ENCODE measurements around the gene CHRND. TPM values are rescaled to one million over a fixed set of nuclear protein-coding genes. Genes with fewer than 3 reads are reported as not detected.
A peak's percentile ranks its signal among the peaks of the same experiment; 100 is the strongest.

Gene CHRND
- 91.0 and 92.4 TPM in 2 replicates for total RNA-seq (2014; rRNA removed; shearing (Covaris generic))

DNA sequence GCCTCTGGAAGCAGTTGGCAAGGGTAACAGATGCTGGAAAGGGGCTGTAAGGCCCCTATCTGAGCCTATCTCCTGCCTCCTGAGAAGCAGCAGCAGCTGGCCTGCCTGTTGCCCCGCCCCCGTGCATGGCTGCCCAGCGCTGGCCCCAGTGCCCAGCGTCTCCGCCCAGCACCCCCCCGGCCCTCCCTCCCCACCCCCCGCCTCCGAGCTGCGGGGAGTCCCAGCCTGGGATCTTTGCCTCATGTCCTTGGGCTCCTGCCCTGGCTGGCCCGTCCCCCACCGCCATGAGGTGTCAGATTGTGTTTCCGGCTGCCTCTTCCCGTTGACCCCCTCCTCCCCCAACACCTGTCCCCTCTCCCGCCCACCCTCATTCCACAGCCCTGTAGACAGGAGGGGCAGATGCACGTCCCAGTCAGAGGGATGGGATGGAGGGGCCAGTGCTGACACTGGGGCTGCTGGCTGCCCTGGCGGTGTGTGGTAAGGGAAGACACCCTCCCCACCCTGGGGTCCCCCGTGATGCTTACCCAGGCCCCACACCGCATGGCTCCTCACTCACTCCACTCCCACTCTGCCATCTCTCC lies at the start of gene CHRND:
TSS of gene CHRND (plus strand) at position 370 of the 581 bp plus-strand sequence. CDS start at position 426, 56 bp downstream.
- H3K36me3 ChIP-seq, result no peaks in the 10 kb centered on the region
- H3K27ac ChIP-seq, result peak within 1 kb of the TSS; percentile 97
- H3K4me1 ChIP-seq, result peaks cover 13% of the 10 kb centered on the region
- peak within 1 kb of the TSS; percentile 87 for H3K4me3 ChIP-seq
- DNase-seq, result peak; percentile 99
- H3K27me3 ChIP-seq, result peaks cover 8% of the 10 kb centered on the region; the same call in 1 of the 2 replicates
- H3K9me3 ChIP-seq (replicated peaks), result no peaks in the 10 kb centered on the region

DNA sequence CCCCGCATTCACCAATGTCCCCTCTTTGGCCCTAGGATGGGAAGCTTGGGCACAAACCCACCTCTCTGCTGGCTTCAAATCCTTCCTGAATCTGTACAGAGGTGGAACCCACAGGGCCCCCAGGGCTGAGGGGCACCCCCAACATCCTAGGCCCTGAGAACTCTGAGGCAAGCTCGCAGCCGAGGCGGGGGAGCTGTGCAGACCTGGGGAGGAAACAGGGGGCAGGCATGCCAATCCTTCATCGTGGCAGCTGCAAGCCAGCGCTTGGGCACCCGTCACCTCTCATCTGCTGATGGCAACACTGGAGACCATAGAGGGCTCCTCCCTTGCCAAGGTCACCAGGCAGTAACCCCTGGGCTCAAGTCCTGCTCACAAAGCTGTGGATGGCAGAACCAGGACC lies 49.2 kb upstream of the CHRND start:
- peaks cover 32% of the 10 kb centered on the region for H3K27me3 ChIP-seq
- no peak for DNase-seq
- H3K27ac ChIP-seq, result no peak overlapping the region
- H3K4me3 ChIP-seq, result no peak overlapping the region
- peaks cover 10% of the 10 kb centered on the region; the same call in 1 of the 2 replicates for H3K9me3 ChIP-seq (replicated peaks)
- H3K4me1 ChIP-seq, result peaks cover 12% of the 10 kb centered on the region
- H3K36me3 ChIP-seq, result no peaks in the 10 kb centered on the region

DNA sequence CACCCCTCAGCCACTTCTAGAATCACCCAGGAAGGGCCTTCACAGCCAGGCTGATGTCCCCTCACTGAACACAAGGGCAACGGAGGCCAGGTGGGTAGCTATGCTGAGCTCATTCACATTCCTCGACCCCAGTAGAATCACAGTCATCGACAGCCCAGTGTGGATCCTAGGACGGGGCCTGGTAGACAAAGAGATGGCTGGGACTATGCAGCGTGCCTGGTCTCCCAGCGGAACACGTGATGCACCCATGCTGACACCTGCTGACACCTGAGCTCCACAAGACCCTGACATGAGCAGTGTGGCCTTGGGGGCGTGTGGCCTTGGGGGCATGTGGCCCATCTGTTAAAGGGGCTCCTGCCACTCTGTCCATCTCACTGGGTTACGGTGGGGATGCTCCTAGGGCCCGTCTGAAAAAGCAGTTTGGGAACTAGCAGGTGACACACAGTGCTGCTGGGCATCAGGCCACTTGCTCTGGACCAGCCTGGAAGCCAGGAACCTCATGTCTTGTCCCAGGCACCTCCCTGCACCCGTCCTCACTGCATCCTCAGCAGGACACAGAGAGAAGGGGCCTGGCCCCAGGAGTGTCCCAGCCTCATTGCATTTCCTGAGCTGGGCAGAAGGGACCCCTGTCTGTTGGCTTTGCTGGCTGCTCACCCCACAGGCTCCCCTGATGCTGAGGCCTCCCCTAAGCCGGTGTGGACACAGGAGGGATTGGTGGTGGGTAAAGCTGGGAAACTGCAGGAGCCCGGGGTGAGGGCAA lies 48.0 kb upstream of the CHRND start:
- Histone ChIP-seq H3K36me3 (no peaks in the 10 kb centered on the region), H3K27me3 (peaks cover 32% of the 10 kb centered on the region), H3K9me3 (replicated peaks) (no peaks in the 10 kb centered on the region), H3K27ac (no peak overlapping the region), H3K4me3 (no peak overlapping the region), H3K4me1 (peaks cover 11% of the 10 kb centered on the region)
- no peak for DNase-seq

DNA sequence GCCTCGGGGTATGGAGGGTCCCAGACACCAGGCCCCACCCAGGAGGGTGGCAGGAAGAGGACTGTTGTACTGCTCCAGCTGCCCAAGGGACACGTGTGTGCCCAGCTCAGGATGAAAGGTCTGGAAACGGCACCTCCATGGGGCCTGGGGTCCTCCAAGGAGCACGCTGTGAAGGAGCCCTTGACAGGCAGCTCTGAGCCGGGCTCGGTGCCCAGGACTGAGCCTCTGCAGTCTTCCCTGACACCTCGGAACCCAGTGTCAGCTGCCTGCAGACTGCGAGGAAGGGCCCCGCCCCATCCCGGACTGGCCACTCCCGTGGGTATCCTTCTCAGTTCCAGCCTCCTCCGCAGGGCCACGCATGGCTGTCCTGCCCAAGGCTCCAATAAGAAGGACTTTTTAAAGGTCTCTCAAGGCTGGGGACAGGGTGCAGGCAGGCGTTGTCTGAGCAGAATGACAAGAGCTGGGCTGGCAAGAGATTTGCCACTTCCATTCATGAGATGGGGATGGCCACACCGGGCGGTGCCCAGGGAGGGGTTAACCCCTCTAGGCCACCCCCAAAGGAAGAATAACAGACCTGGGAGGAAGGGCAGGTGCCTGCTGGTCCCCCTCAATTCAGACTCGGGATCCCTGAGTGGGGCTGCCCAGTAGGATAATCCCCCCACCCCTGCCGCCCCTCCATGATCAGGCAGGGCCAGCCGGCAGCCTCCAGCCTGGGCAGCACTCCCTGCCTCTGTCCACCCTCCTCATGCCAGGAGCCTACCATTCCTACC lies 47.2 kb upstream of the CHRND start:
- H3K27ac ChIP-seq, result no peak overlapping the region
- no peaks in the 10 kb centered on the region for H3K9me3 ChIP-seq (replicated peaks)
- H3K36me3 ChIP-seq, result no peaks in the 10 kb centered on the region
- H3K27me3 ChIP-seq, result peaks cover 32% of the 10 kb centered on the region
- peaks cover 2% of the 10 kb centered on the region; the same call in 1 of the 2 replicates for H3K4me1 ChIP-seq
- H3K4me3 ChIP-seq, result no peak overlapping the region
- DNase-seq, result no peak

DNA sequence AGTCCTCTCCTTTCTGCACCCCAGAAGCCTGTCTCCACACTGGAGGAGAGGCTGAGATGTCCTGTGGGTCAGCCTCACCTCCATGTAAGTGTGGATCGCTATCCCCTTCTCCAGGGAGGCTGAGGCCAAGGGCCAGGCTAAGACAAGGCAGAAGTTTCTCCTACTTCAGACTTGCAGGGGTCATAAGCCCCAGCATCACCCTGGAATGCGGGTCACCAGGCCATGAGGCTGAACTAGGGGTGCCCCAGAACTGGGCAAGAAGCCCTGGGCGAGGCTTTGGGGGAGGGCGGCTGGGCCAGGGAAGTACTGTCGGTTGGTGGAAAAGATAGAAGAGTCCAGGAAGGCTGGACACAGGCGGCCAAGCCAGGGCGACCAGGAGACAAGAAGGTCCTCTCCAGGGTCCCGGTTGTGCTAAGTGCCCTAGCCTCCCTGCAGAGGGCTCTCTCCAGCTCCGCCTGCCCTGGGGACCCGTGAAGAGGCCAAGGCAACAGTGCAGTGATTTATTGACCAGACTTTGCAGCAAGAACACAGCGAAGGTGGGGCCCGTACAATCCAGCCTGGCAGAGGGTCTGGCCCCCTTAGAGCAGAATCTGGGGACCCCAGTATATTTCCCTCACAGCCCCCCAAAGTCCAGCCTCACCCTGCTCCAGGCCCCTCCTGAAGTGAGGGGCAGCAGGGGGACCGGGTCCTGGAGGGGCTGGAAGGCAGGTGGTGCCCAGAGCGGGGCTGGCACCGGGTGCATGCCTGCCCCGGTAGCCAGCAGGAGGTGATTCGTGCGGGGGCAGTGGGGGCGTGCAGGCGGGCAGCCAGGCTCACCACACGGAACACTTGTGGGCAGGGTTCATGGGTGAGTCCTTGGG lies 46.4 kb upstream of the CHRND start:
- H3K36me3 ChIP-seq, result no peaks in the 10 kb centered on the region
- H3K27ac ChIP-seq, result no peak overlapping the region
- H3K4me3 ChIP-seq, result no peak overlapping the region
- no peaks in the 10 kb centered on the region for H3K4me1 ChIP-seq
- no peak for DNase-seq
- H3K27me3 ChIP-seq, result peaks cover 32% of the 10 kb centered on the region
- H3K9me3 ChIP-seq (replicated peaks), result no peaks in the 10 kb centered on the region

DNA sequence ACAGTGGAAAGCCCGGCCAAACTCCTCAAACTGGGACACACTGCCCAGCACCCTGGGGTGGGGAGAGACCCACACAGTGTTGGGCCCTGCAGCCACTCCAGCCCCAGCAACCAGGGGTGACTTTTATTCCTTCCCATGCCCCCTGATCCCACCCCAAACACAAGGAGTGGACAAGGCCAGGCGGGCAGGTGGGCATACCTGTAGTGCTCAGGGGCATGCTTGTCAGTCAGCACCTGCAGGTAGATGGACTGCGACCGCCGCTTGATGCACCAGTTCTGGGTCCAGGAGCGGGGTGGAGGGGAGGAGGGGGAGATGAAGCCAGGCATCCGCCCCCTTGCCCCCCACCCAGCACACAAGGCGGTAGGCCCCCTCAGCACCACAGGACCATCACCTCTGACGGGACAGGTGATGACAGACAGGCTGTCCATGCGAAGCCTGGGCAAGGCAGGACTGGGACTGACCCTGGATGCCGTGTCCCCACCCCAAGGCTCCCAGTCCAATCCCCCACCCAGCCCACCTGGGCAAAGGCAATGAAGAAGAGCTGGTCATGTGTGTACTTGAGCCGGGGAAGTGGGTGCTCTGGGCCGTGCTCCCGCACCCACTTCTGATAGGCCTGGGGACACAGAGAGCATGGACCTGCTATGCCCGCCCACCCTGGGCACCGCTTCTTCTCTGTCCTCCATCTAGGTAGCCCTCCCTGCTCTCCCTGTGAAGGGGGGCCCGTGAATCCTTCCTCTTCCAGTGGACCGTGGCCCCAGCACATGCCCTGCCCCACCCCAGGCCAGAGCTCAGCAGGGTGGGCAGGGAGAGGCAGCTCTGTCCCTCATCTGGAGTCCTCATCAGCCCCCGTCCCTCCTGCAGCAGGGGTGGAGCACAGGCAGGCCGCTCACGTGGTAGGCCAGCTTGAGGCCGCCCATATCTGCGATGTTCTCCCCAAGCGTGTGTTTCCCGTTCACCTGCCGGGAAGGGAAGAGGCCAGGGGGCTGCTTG lies 45.5 kb upstream of the CHRND start:
- Histone ChIP-seq H3K27ac (no peak overlapping the region), H3K4me1 (no peaks in the 10 kb centered on the region), H3K27me3 (peaks cover 24% of the 10 kb centered on the region), H3K4me3 (no peak overlapping the region), H3K9me3 (replicated peaks) (no peaks in the 10 kb centered on the region), H3K36me3 (no peaks in the 10 kb centered on the region)
- DNase-seq, result no peak

DNA sequence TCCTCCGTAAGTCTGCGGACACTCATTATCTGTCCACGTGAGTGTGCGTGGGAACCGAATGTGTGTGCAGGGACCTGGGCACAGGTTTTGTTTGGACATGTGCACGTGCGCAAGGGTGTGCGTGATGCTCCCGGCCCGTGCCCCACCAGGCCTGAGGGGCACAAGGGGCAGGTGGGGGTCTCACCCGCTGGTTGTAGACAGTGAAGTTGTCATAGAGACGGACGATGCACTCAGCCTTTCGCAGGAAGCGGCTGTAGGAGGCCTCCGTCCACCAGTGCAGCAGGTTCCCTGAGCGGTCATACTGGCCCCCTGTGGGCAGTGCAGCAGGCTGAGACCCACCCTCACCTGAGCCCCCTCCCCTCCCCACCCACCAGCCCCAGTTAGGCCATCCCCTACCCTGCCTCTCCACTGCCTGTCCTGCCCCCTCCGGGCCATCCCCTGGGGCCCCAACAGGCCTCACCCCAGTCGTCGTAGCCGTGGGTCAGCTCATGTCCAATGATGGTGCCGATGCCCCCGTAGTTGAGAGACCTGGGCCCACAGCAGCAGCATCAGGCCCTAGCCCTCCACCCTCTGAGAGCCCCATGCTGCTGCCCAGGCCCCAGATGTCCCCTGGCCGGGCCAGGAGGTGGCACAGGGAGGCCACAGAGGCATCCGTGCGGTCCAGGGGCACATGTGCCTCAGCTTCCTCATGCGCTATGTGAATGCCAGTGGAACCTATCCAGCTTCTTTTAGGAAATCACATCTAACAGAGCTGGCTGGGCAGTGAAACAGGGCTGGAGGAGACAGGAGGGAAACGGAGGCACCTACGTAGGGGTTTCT lies 44.4 kb upstream of the CHRND start:
- Histone ChIP-seq H3K27me3 (peaks cover 22% of the 10 kb centered on the region), H3K4me3 (no peak overlapping the region), H3K36me3 (no peaks in the 10 kb centered on the region), H3K9me3 (replicated peaks) (no peaks in the 10 kb centered on the region), H3K27ac (no peak overlapping the region), H3K4me1 (no peaks in the 10 kb centered on the region)
- DNase-seq, result no peak

DNA sequence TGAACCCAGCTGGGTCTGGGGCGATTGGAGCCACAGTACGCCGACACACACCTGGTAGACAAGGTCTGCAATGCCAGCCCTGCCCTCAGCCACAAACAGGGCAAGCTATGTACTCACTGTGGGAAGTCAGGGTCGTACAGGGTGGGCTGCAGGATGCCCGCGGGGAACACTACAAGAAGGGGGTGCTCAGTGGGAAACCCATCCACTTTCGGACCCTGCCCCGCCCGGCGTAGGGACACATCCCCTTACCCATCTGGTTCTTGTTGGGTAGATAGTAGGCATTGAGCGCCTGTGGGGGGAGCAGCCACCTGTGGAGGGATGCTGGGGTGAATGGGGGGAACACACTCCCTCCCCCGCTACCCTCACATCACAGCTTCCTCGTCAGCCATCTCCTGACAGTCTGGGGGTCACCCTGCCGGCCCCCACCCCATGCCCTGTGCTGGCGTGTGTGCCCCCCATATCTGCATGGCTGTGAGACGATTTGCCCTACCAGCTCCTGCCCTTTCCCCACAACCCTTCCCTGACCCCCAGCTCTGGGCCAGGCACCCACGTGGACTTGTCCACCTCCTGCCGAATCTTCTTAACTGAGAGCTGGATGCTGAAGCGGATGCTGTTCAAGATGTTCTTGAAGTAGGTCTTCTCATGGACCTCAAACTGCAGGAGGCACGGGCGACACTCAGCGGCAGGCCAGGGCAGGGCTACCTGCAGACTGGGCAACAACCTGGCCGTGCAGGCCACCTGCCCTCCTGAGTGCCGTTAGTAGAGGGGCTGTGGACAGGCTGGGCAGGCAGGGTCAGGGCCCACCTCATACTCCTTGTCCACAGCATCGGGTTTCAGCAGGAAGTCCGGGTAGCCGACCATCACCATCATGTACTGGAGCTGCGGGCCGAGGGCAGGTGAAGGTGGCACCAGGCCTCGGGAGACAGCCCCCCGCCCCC lies 43.4 kb upstream of the CHRND start:
- Histone ChIP-seq H3K4me1 (no peaks in the 10 kb centered on the region), H3K27me3 (peaks cover 18% of the 10 kb centered on the region), H3K36me3 (no peaks in the 10 kb centered on the region), H3K9me3 (replicated peaks) (no peaks in the 10 kb centered on the region), H3K4me3 (no peak overlapping the region), H3K27ac (no peak overlapping the region)
- DNase-seq, result no peak

DNA sequence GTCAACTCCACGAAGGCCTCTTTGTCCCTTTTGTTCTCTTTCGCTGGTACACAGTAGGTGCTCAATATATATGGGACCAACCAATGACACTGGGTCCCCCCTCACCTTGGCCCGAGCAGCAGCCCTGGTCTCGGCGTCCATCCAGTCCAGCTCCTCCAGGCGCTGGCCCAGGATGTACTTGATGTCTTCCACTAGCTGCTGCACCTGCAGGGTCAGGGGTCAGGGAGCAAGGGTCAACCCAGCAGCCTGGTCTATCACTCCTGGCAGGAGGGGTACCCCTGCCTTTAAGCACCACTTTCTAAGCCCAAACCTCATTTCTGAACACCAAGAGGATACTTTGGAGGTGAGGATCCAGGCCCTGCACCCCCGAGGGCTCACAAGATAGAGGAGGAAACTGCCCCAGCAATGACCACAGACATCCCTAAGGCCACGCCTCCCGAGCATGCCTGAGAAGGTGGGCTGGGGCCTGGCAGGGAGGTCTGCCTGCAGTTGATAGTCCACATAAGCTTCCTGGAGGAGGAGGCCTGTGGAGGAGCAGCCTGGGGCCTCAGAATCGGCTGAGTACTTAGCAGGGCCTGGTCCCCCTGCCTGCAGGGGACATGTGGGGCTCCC lies 42.5 kb upstream of the CHRND start:
- Histone ChIP-seq H3K4me3 (no peak overlapping the region), H3K27ac (no peak overlapping the region), H3K9me3 (replicated peaks) (no peaks in the 10 kb centered on the region), H3K4me1 (no peaks in the 10 kb centered on the region), H3K27me3 (peaks cover 14% of the 10 kb centered on the region), H3K36me3 (no peaks in the 10 kb centered on the region)
- DNase-seq, result no peak

DNA sequence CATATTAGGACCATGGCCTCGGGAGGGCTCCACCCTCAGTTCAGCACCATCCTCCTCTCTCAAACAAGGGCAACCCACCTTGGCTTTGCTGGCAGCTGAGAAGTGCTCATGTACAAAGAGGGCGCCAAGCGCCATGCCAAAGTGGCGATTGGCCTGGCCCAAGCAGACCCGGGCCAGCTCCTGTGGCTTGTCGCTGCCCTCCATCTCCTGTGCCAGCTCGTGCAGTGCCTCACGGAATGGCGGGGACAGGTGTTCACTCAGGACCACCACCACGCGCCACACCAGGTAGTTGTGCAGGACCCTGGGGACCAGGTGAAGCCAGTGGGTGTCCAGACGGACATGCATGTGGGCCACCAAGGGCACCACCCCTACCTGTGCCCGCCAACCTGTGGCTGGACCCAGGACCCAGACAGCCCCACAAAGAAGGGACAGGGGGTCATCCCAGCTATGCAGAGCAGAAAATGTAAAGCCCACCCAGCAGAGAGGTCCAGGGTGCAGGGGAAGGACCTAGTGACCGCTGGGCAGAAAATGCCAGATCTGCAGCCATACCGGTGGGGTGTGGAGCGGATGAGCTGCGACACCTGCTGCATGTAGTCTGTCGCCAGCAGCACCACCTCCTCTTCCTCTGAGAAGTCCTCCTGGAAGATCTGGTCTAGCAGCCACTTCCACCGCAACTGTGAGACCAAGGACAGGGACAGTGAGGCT lies 41.9 kb upstream of the CHRND start:
- H3K9me3 ChIP-seq (replicated peaks), result no peaks in the 10 kb centered on the region
- no peak for DNase-seq
- peaks cover 12% of the 10 kb centered on the region for H3K27me3 ChIP-seq
- no peaks in the 10 kb centered on the region for H3K36me3 ChIP-seq
- H3K4me1 ChIP-seq, result no peaks in the 10 kb centered on the region
- H3K4me3 ChIP-seq, result no peak overlapping the region
- H3K27ac ChIP-seq, result no peak overlapping the region

DNA sequence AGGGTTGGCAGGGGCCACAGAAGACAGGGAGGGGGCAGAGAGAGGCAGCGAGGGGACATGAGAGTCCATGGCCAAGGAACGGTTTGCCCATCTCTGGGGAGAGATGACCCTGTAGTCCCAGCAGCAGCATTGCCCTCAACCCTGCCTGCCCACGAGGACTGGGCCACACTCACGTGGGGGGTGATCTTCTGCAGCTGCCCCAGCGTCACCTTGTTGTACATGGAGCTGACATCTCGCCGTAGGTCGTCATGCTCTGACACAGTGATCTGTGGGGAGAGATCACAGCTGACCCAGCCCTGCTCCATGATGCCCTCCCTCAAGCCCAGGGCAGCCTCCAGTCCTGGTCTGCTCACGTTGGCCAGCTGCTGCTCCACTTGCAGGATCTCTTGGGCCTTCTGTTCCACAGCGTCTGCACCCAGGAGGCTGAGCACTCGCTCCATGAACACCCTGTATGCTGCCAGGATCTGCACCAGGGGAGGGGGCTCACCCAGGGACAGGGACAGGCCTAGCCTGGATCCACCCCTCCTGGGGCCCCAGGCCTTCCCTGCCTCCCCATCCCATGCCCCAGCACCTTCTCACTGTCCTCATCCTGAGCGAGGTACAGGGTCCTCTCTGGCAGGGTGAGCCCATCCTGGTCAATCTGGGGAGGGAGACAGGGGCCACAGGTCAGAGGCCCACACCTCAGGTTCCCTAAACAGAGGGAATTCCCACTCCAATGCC lies 41.2 kb upstream of the CHRND start:
- Histone ChIP-seq H3K4me3 (no peak overlapping the region), H3K27me3 (peaks cover 8% of the 10 kb centered on the region), H3K36me3 (no peaks in the 10 kb centered on the region), H3K9me3 (replicated peaks) (no peaks in the 10 kb centered on the region), H3K4me1 (no peaks in the 10 kb centered on the region), H3K27ac (no peak overlapping the region)
- DNase-seq, result no peak

Data from SJCRH30 (cell line).